A673 (cell line): ENCODE data around the gene TUT7. TPM values are rescaled to one million over a fixed set of nuclear protein-coding genes. Genes with fewer than 3 reads are reported as not detected.

Experiments
- BruUV-seq: library from RNA; stranded (reverse); fragments of 400-500 nt; replicated peaks from 2 replicates; lab custom pipeline; 2021; lab: Mats Ljungman, UMichigan
- CTCF ChIA-PET: fragments of 300-600 bp; sonication (Branson Sonifier 250); formaldehyde crosslinking; loops from one replicate; lab custom pipeline; 2022; ENCODE audit warnings: antibody characterized with exemption; lab: Charles Lee
- POLR2A ChIA-PET: fragments of 300-600 bp; sonication (Branson Sonifier 250); formaldehyde crosslinking; loops from one replicate; lab custom pipeline; 2022; ENCODE audit warnings: antibody characterized with exemption; ENCODE audit not compliant: low non-redundant PET; lab: Charles Lee
- DNase-seq: peaks from one replicate; pipeline ENCODE4 v3.0.0-alpha.2; 2015; ENCODE audit warnings: low spot score
- H3K27ac ChIP-seq: fragments of 200-600 bp; sonication (generic); 2 replicates; pipeline ENCODE4 v1.5.1; 2016; ENCODE audit warnings: mixed run types, low read depth, mild to moderate bottlenecking, mixed read lengths, antibody characterized with exemption, low read length; ENCODE audit not compliant: poor library complexity, severe bottlenecking
- H3K27me3 ChIP-seq: fragments of 200-600 bp; sonication (generic); replicated peaks from 2 replicates; pipeline ENCODE4 v1.6.1; 2017; ENCODE audit warnings: mixed run types, low read depth, mild to moderate bottlenecking, mixed read lengths, antibody characterized with exemption, low read length; ENCODE audit not compliant: insufficient read depth, poor library complexity
- H3K36me3 ChIP-seq: fragments of 200-600 bp; sonication (generic); 2 replicates; pipeline ENCODE4 v1.6.1; 2016; ENCODE audit warnings: mixed run types, mild to moderate bottlenecking, mixed read lengths, antibody characterized with exemption, low read length; ENCODE audit not compliant: insufficient read depth, poor library complexity, severe bottlenecking
- H3K4me1 ChIP-seq: fragments of 200-600 bp; sonication (generic); 2 replicates; pipeline ENCODE4 v1.6.1; 2017; ENCODE audit warnings: mixed run types, mild to moderate bottlenecking, mixed read lengths, antibody characterized with exemption, low read length; ENCODE audit not compliant: insufficient read depth, poor library complexity, severe bottlenecking
- H3K4me3 ChIP-seq: fragments of 200-600 bp; sonication (generic); 2 replicates; pipeline ENCODE4 v1.5.1; 2016; ENCODE audit warnings: low read depth, mixed run types, mild to moderate bottlenecking, mixed read lengths, low read length; ENCODE audit not compliant: poor library complexity, severe bottlenecking
- H3K9me3 ChIP-seq: fragments of 200-600 bp; sonication (generic); 2 replicates; pipeline ENCODE4 v1.6.1; 2016; ENCODE audit warnings: mixed run types, low read depth, mild to moderate bottlenecking, mixed read lengths, antibody characterized with exemption, low read length; ENCODE audit not compliant: poor library complexity, severe bottlenecking
- CTCF ChIP-seq: fragments of 300-800, 200-600 bp; sonication (generic); conservative IDR thresholded peaks from 2 replicates; pipeline ENCODE4 v1.5.1; 2017; ENCODE audit warnings: low read depth, mild to moderate bottlenecking, antibody characterized with exemption, low read length, moderate library complexity, mixed read lengths
- EZH2 ChIP-seq: fragments of 200-600 bp; sonication (generic); IDR thresholded peaks from 2 replicates; pipeline ENCODE4 v1.6.1; 2017; ENCODE audit warnings: borderline replicate concordance, low read depth, mild to moderate bottlenecking, mixed read lengths, antibody characterized with exemption, low read length; ENCODE audit not compliant: poor library complexity, severe bottlenecking
- intact Hi-C: fragments of 100-400 bp; cut with micrococcal nuclease; formaldehyde crosslinking; loops from one replicate; pipeline ENCODE4 v1.10.0; 2022; ENCODE audit not compliant: unreplicated experiment
- total RNA-seq: library from RNA; stranded (reverse); gene quantifications from 2 replicates; pipeline ENCODE4 v1.2.3, GENCODE V29; 2021

TUT7 gene
- total RNA-seq, 1 experiment from 2014 or later: 22.7 TPM

- Histone ChIP-seq H3K27me3 (peaks cover 2% of the 10 kb centered on the region), H3K27ac (no peak overlapping the region), H3K36me3 (no peaks in the 10 kb centered on the region), H3K4me1 (no peaks in the 10 kb centered on the region), H3K4me3 (no peak overlapping the region), H3K9me3 (peaks cover 16% of the 10 kb centered on the region)
- ChIA-PET CTCF (no interaction called here), POLR2A (interaction anchor here (0.6 kb wide), 1 partner anchor 1642 kb away, joined by 3 read pairs; no protein-coding TSS in a partner anchor)
- BruUV-seq: no TSS peak
- intact Hi-C loops: no loop called here
- TF ChIP-seq CTCF: no peak
- TF ChIP-seq EZH2: no peak
- DNase-seq: no peak
These were observed 15.6 kb upstream of the TUT7 start for GRCh38 chr9:86369810-86370209.

- BruUV-seq: no TSS peak
- no peaks in the 10 kb centered on the region for H3K4me1 ChIP-seq
- no peak overlapping the region for H3K4me3 ChIP-seq
- intact Hi-C loops: no loop called here
- no peaks in the 10 kb centered on the region for H3K36me3 ChIP-seq
- ChIA-PET POLR2A (no interaction called here), CTCF (no interaction called here)
- DNase-seq: no peak
- peaks cover 2% of the 10 kb centered on the region for H3K27me3 ChIP-seq
- peaks cover 16% of the 10 kb centered on the region for H3K9me3 ChIP-seq
- no peak for TF ChIP-seq CTCF
- no peak for TF ChIP-seq EZH2
- no peak overlapping the region for H3K27ac ChIP-seq
These were observed 14.8 kb upstream of the TUT7 start for GRCh38 chr9:86368871-86369521.

- Histone ChIP-seq H3K4me3 (no peak overlapping the region), H3K4me1 (no peaks in the 10 kb centered on the region), H3K27me3 (no peaks in the 10 kb centered on the region), H3K27ac (no peak overlapping the region), H3K9me3 (no peaks in the 10 kb centered on the region), H3K36me3 (no peaks in the 10 kb centered on the region)
- intact Hi-C loops: no loop called here
- no peak for DNase-seq
- POLR2A ChIA-PET: no interaction called here
- CTCF ChIA-PET: no interaction called here
- TF ChIP-seq EZH2 (no peak), CTCF (no peak)
- no TSS peak for BruUV-seq
These were observed 7.0 kb upstream of the TUT7 start for GRCh38 chr9:86361176-86361575.
